Ovary (tissue), 9 donors: ENCODE results near the gene PLEKHJ1. TPM values are rescaled to one million over a fixed set of nuclear protein-coding genes. Genes with fewer than 3 reads are reported as not detected.

ENCODE experiments used
- DNase-seq, 5 donors: peaks; one replicate each; pipeline ENCODE4 v3.0.0-alpha.2; 2019 to 2020
- H3K27ac ChIP-seq, 2 donors: fragments of 200-600 bp; one replicate each; pipeline versions ENCODE4 v1.5.1 to v1.8.0; 2019 to 2022
- H3K27me3 ChIP-seq: fragments of 200-600 bp; one replicate; pipeline ENCODE4 v1.8.0; 2022
- H3K36me3 ChIP-seq: fragments of 200-600 bp; sonication (generic); one replicate; pipeline ENCODE4 v1.5.1; 2019
- H3K4me1 ChIP-seq: one replicate; pipeline ENCODE4 v1.8.1; 2013; ENCODE audit warnings: mild to moderate bottlenecking, moderate library complexity; ENCODE audit not compliant: insufficient read depth
- H3K4me3 ChIP-seq: fragments of 200-600 bp; sonication (generic); one replicate; pipeline ENCODE4 v1.5.1; 2017
- H3K9me3 ChIP-seq, 2 donors: fragments of 200-600 bp in 1 of 2; sonication (generic) in 1 of 2; one replicate each; pipeline versions ENCODE4 v1.5.1 to v1.8.1; 2013 to 2019; ENCODE audit warnings: mild to moderate bottlenecking in 1 of 2, moderate library complexity in 1 of 2
- EP300 ChIP-seq: sonication (generic); formaldehyde crosslinking; IDR thresholded peaks from one replicate; pipeline ENCODE4 v1.6.1; 2017; ENCODE audit warnings: antibody characterized with exemption
- POLR2A ChIP-seq: fragments of 450-650 bp; IDR thresholded peaks from one replicate; pipeline ENCODE4 v1.6.1; 2017; ENCODE audit warnings: antibody characterized with exemption, mild to moderate bottlenecking, moderate library complexity
- WGBS, 3 donors: extraction: QIAGEN DNeasy Blood & Tissue Kit in 1 of 3; methylation state at CpG; one replicate each; pipeline versions ENCODE4 v1.1.5 to v1.1.7; 2013 to 2017; 5-methylcytosine and 5-hydroxymethylcytosine counted together
- intact Hi-C, 4 donors: fragments of 100-400 bp; cut with DNase I; formaldehyde crosslinking; loops; one replicate each; pipeline versions ENCODE4 v1.11.0 to v1.15.1; 2022 to 2023
- polyA plus RNA-seq, 2 donors: library from polyadenylated mRNA; stranded (reverse); fragments of 200-250 nt in 1 of 2; fragments of 350-450 nt in 1 of 2; fragmentation: Illumina TruSeq in 1 of 2; extraction: RNeasy Lipid Tissue Mini Kit (QIAGEN cat#74804) in 1 of 2; gene quantifications; one replicate each; pipeline ENCODE4 v1.2.3, GENCODE V29; 2013 to 2014
- total RNA-seq, 7 donors: library from RNA; depleted of rRNA in 2 of 7; stranded (reverse); fragments of >200 nt in 2 of 7; fragmentation: NEBNext Ultra II Directional in 3 of 7; extraction: Animal tissue kit (Norgen Biotek cat#: 25700) in 3 of 7; gene quantifications; one replicate each; pipeline versions ENCODE4 v1.1.0 to v1.2.4, GENCODE V29; 2016 to 2023
- TF ChIP-seq, protein P1 (sequence below), 3 donors: fragments of 450-650 bp in 2 of 3; fragments of 200-600 bp in 1 of 3; IDR thresholded peaks; one replicate each; pipeline versions ENCODE4 v1.5.1 to v1.8.0; 2016 to 2022; ENCODE audit warnings: antibody characterized with exemption in 3 of 3, mild to moderate bottlenecking in 1 of 3
- donor health status: DM: no; HTN: no; CAD: no; lungs with moderate emphysema.
- donor health status: DM: no; HTN: no; CAD: no.
- donor health status: Bipolar disorder and iron deficiency.
- donor health status: DM: yes; HTN: yes; CAD: no.
- donor health status: DM: no; HTN: no; CAD: no.
- donor health status: DM: yes; HTN: yes; CAD: no.

The PLEKHJ1 gene
- total and polyA plus RNA-seq, 9 donors = 17.1 to 57.9 (median 46.8) TPM

- no peak overlapping the region for H3K27ac ChIP-seq
- no peaks in the 10 kb centered on the region for H3K36me3 ChIP-seq
- H3K4me1 ChIP-seq = peaks cover under 1% of the 10 kb centered on the region
- no peaks in the 10 kb centered on the region for H3K27me3 ChIP-seq
- TF ChIP-seq POLR2A = no peak
- TF ChIP-seq, protein P1, sequence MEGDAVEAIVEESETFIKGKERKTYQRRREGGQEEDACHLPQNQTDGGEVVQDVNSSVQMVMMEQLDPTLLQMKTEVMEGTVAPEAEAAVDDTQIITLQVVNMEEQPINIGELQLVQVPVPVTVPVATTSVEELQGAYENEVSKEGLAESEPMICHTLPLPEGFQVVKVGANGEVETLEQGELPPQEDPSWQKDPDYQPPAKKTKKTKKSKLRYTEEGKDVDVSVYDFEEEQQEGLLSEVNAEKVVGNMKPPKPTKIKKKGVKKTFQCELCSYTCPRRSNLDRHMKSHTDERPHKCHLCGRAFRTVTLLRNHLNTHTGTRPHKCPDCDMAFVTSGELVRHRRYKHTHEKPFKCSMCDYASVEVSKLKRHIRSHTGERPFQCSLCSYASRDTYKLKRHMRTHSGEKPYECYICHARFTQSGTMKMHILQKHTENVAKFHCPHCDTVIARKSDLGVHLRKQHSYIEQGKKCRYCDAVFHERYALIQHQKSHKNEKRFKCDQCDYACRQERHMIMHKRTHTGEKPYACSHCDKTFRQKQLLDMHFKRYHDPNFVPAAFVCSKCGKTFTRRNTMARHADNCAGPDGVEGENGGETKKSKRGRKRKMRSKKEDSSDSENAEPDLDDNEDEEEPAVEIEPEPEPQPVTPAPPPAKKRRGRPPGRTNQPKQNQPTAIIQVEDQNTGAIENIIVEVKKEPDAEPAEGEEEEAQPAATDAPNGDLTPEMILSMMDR (IDR thresholded peaks at IDR 0.05) = no peak
- no peak for TF ChIP-seq EP300
- no peak overlapping the region for H3K4me3 ChIP-seq
- H3K9me3 ChIP-seq = no peaks in the 10 kb centered on the region
- intact Hi-C loops = no loop called here
- WGBS, 3 donors = 80 to 85% (median 82%) methylated on average over 10 of the region's 10 CpGs
- DNase-seq = no peak
These were observed 27.2 kb downstream of the PLEKHJ1 start for GRCh38 chr19:2208975-2209374.

- Histone ChIP-seq H3K36me3 (no peaks in the 10 kb centered on the region), H3K4me1 (peaks cover 2% of the 10 kb centered on the region), H3K27me3 (no peaks in the 10 kb centered on the region), H3K27ac (no peak overlapping the region), H3K9me3 (no peaks in the 10 kb centered on the region), H3K4me3 (no peak overlapping the region)
- intact Hi-C loops = no loop called here
- WGBS, 3 donors = 78 to 85% (median 79%) methylated on average over 31 to 36 of the region's 36 CpGs
- TF ChIP-seq, protein P1 (IDR thresholded peaks at IDR 0.05) = no peak
- TF ChIP-seq EP300 (no peak), POLR2A (no peak)
- no peak for DNase-seq
These were observed 27.9 kb downstream of the PLEKHJ1 start for GRCh38 chr19:2207991-2208860.

GRCh38 chr19:2207008-2207407 lies 29.1 kb downstream of the PLEKHJ1 start:
- WGBS, 3 donors = 86 to 93% (median 89%) methylated on average over 15 of the region's 15 CpGs
- Histone ChIP-seq H3K4me1 (peaks cover 2% of the 10 kb centered on the region), H3K36me3 (no peaks in the 10 kb centered on the region), H3K4me3 (no peak overlapping the region), H3K9me3 (no peaks in the 10 kb centered on the region), H3K27ac (no peak overlapping the region), H3K27me3 (no peaks in the 10 kb centered on the region)
- TF ChIP-seq POLR2A (no peak), EP300 (no peak)
- TF ChIP-seq, protein P1 (IDR thresholded peaks at IDR 0.05) = no peak
- intact Hi-C loops = no loop called here
- no peak for DNase-seq

DNA sequence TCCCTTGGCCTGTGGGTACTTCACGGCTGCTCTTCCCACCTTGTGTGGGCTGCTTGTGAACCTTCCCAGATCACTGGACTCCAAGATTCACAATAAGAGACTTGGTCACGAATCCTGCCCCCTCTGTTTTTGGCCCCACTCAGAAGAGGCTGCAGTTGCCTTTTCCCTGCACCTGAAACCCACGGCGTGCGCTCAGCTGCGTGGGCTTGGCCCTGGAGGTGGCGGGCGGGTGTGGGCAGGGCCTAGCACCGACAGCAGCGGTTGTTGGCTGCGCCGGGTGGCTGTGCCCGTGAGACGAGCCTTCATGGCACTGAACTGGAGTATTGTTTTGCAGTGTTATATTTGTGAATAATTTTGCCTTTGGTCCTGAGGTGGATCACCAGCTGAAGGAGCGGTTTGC lies 33.8 kb downstream of the PLEKHJ1 start:
- H3K27ac ChIP-seq = no peak overlapping the region
- no peak for TF ChIP-seq EP300
- TF ChIP-seq, protein P1 (IDR thresholded peaks at IDR 0.05) = no peak
- no peak for TF ChIP-seq POLR2A
- H3K4me3 ChIP-seq = no peak overlapping the region
- WGBS, 3 donors = 87 to 89% (median 89%) methylated on average over 15 of the region's 15 CpGs
- DNase-seq = no peak
- peaks cover 2% of the 10 kb centered on the region for H3K4me1 ChIP-seq
- no peaks in the 10 kb centered on the region for H3K9me3 ChIP-seq
- no peaks in the 10 kb centered on the region for H3K27me3 ChIP-seq
- intact Hi-C loops = no loop called here
- no peaks in the 10 kb centered on the region for H3K36me3 ChIP-seq
